ENCODE measurements around the gene NDUFB3. TPM values are rescaled to one million over a fixed set of nuclear protein-coding genes. Genes with fewer than 3 reads are reported as not detected.

NDUFB3 gene
- total and polyA plus RNA-seq, 7 experiments from 2014 or later = 18.3 to 361 (median 47.9) TPM

DNA sequence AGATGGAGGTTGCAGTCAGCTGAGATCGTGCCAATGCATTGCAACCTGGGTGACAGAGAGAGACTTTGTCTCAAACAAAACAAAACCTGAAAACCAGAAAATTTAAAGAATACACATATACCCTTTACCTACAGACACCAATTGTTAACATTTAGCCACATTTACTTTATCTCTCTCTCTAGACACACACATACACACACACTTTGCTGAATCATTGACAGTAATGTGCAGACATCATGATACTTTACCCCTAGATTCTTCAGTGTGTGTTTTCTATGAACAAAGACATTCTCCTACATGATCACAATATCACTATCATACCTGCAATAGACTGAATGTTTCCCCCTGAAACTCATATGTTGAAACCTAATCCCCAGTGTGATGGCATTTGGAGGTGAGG, 34.0 kb downstream of the NDUFB3 start:
- Mint-ChIP-seq H3K9me3 (peaks cover 0 to 2% (median 0%) of the 10 kb centered on the region in 11 donors), H3K27ac (no peak overlapping the region), H3K27me3 (no peaks in the 10 kb centered on the region), H3K4me3 (no peak overlapping the region), H3K4me1 (no peaks in the 10 kb centered on the region), H3K36me3 (peaks cover 4 to 14% (median 9%) of the 10 kb centered on the region in 5 donors)
- Histone ChIP-seq H3K27me3 (ENCODE audit: control insufficient read depth in 2 of 2, insufficient read depth in 2 of 2, low read length in 2 of 2) (no peaks in the 10 kb centered on the region), H3K27ac (ENCODE audit: low read depth, low read length) (no peak overlapping the region), H3K4me1 (ENCODE audit: control insufficient read depth in 2 of 2, insufficient read depth in 2 of 2, low read length in 2 of 2) (no peaks in the 10 kb centered on the region), H3K4me3 (ENCODE audit: low read length) (no peak overlapping the region), H3K36me3 (ENCODE audit: control insufficient read depth in 2 of 3, insufficient read depth in 3 of 3, low read length in 3 of 3) (no peaks in the 10 kb centered on the region), H3K9me3 (ENCODE audit: control insufficient read depth in 2 of 3, low read length in 3 of 3) (no peaks in the 10 kb centered on the region)
- ATAC-seq (no peak), DNase-seq (no peak)
- ChIA-PET POLR2A (interaction anchor here (4.0 kb wide), 1 partner anchor 11 kb away, joined by 31 read pairs; the partner anchor contains the start of gene CFLAR), CTCF (no interaction called here)
- intact Hi-C loops (cut with micrococcal nuclease) = no loop called here

- POLR2A ChIA-PET = interaction anchor here (0.6 to 4.0 kb wide), 7 partner anchors 9 to 1980 kb away, joined by 3 to 31 read pairs (median 3); partner anchors contain the start of gene CFLAR
- H3K27me3 Mint-ChIP-seq = no peaks in the 10 kb centered on the region
- DNase-seq = no peak
- H3K27ac ChIP-seq (ENCODE audit: low read depth, low read length) = no peak overlapping the region
- H3K4me3 ChIP-seq (ENCODE audit: low read length) = no peak overlapping the region
- no peaks in the 10 kb centered on the region for H3K4me1 ChIP-seq (ENCODE audit: control insufficient read depth in 2 of 2, insufficient read depth in 2 of 2, low read length in 2 of 2)
- no peaks in the 10 kb centered on the region for H3K9me3 ChIP-seq (ENCODE audit: control insufficient read depth in 2 of 3, low read length in 3 of 3)
- CTCF ChIA-PET = interaction anchor here (0.5 kb wide), 1 partner anchor 12 kb away, joined by 3 read pairs; no protein-coding TSS in a partner anchor
- H3K27me3 ChIP-seq (ENCODE audit: control insufficient read depth in 2 of 2, insufficient read depth in 2 of 2, low read length in 2 of 2) = no peaks in the 10 kb centered on the region
- peaks cover 4 to 14% (median 9%) of the 10 kb centered on the region in 5 donors for H3K36me3 Mint-ChIP-seq
- no peak for ATAC-seq
- intact Hi-C loops (cut with micrococcal nuclease) = no loop called here
- no peak overlapping the region for H3K4me3 Mint-ChIP-seq
- H3K9me3 Mint-ChIP-seq = peaks cover 0 to 2% (median 0%) of the 10 kb centered on the region in 11 donors
- H3K27ac Mint-ChIP-seq = no peak overlapping the region
- H3K4me1 Mint-ChIP-seq = peaks cover 0 to 9% (median 0%) of the 10 kb centered on the region in 7 donors
- H3K36me3 ChIP-seq (ENCODE audit: control insufficient read depth in 2 of 3, insufficient read depth in 3 of 3, low read length in 3 of 3) = no peaks in the 10 kb centered on the region
Measured at GRCh38 chr2:201107624-201108023, 35.8 kb downstream of the NDUFB3 start.

- no peak for DNase-seq
- Histone ChIP-seq H3K36me3 (ENCODE audit: control insufficient read depth in 2 of 3, insufficient read depth in 3 of 3, low read length in 3 of 3) (no peaks in the 10 kb centered on the region), H3K27me3 (ENCODE audit: control insufficient read depth in 2 of 2, insufficient read depth in 2 of 2, low read length in 2 of 2) (no peaks in the 10 kb centered on the region), H3K4me3 (ENCODE audit: low read length) (no peak overlapping the region), H3K27ac (ENCODE audit: low read depth, low read length) (no peak overlapping the region), H3K4me1 (ENCODE audit: control insufficient read depth in 2 of 2, insufficient read depth in 2 of 2, low read length in 2 of 2) (no peaks in the 10 kb centered on the region), H3K9me3 (ENCODE audit: control insufficient read depth in 2 of 3, low read length in 3 of 3) (no peaks in the 10 kb centered on the region)
- peaks cover 4 to 14% (median 9%) of the 10 kb centered on the region in 5 donors for H3K36me3 Mint-ChIP-seq
- intact Hi-C loops (cut with micrococcal nuclease) = no loop called here
- no peak overlapping the region for H3K27ac Mint-ChIP-seq
- H3K9me3 Mint-ChIP-seq = peaks cover 0 to 2% (median 0%) of the 10 kb centered on the region in 11 donors
- peaks cover 1 to 13% (median 4%) of the 10 kb centered on the region in 7 donors for H3K4me1 Mint-ChIP-seq
- POLR2A ChIA-PET = interaction anchor here (0.7 to 4.0 kb wide), 3 partner anchors 9 to 1643 kb away, joined by 3 to 31 read pairs (median 3); partner anchors contain the start of gene CFLAR
- H3K27me3 Mint-ChIP-seq = no peaks in the 10 kb centered on the region
- no peak for ATAC-seq
- H3K4me3 Mint-ChIP-seq = no peak overlapping the region
- CTCF ChIA-PET = interaction anchor here (0.7 kb wide), 1 partner anchor 434 kb away, joined by 5 read pairs; no protein-coding TSS in a partner anchor
Measured at GRCh38 chr2:201108341-201108740, 36.5 kb downstream of the NDUFB3 start.

DNA sequence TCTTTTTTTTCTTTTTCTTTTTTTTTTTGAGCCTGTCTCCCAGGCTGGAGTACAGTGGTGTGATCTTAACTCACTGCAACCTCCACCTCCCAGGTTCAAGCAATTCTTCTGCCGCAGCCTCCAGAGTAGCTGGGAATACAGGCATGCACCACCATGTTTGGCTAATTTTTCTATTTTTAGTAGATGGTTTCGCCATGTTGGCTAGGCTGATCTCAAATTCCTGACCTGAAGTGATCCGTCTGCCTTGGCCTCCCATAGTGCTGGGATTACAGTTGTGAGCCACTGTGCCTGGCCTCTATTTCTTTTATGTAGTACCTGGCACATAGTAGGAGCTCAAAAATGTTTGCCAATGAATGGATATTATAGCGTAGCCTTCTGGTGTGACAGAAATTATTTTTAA, 37.4 kb downstream of the NDUFB3 start:
- Mint-ChIP-seq H3K9me3 (peaks cover 0 to 2% (median 0%) of the 10 kb centered on the region in 11 donors), H3K27ac (no peak overlapping the region), H3K4me3 (no peak overlapping the region), H3K4me1 (peaks cover 5 to 17% (median 9%) of the 10 kb centered on the region in 7 donors), H3K27me3 (no peaks in the 10 kb centered on the region), H3K36me3 (peaks cover 4 to 14% (median 13%) of the 10 kb centered on the region in 5 donors)
- DNase-seq (no peak), ATAC-seq (no peak)
- H3K4me3 ChIP-seq (ENCODE audit: low read length) = no peak overlapping the region
- no peaks in the 10 kb centered on the region for H3K4me1 ChIP-seq (ENCODE audit: control insufficient read depth in 2 of 2, insufficient read depth in 2 of 2, low read length in 2 of 2)
- no peaks in the 10 kb centered on the region for H3K9me3 ChIP-seq (ENCODE audit: control insufficient read depth in 2 of 3, low read length in 3 of 3)
- ChIA-PET POLR2A (interaction anchor here (0.6 to 4.0 kb wide), 2 partner anchors 8 to 299 kb away, joined by 4 to 31 read pairs; partner anchors contain the start of gene CFLAR), CTCF (no interaction called here)
- H3K27me3 ChIP-seq (ENCODE audit: control insufficient read depth in 2 of 2, insufficient read depth in 2 of 2, low read length in 2 of 2) = no peaks in the 10 kb centered on the region
- no peaks in the 10 kb centered on the region for H3K36me3 ChIP-seq (ENCODE audit: control insufficient read depth in 2 of 3, insufficient read depth in 3 of 3, low read length in 3 of 3)
- H3K27ac ChIP-seq (ENCODE audit: low read depth, low read length) = no peak overlapping the region
- intact Hi-C loops (cut with micrococcal nuclease) = no loop called here

GRCh38 chr2:201110615-201111014, 38.8 kb downstream of the NDUFB3 start:
- H3K27me3 ChIP-seq (ENCODE audit: control insufficient read depth in 2 of 2, insufficient read depth in 2 of 2, low read length in 2 of 2) = no peaks in the 10 kb centered on the region
- CTCF ChIA-PET = no interaction called here
- Mint-ChIP-seq H3K27me3 (no peaks in the 10 kb centered on the region), H3K27ac (no peak overlapping the region), H3K9me3 (peaks cover 0 to 2% (median 0%) of the 10 kb centered on the region in 11 donors), H3K4me1 (peaks cover 5 to 29% (median 20%) of the 10 kb centered on the region in 7 donors), H3K36me3 (peaks cover 4 to 18% (median 13%) of the 10 kb centered on the region in 5 donors), H3K4me3 (no peak overlapping the region)
- no peaks in the 10 kb centered on the region for H3K36me3 ChIP-seq (ENCODE audit: control insufficient read depth in 2 of 3, insufficient read depth in 3 of 3, low read length in 3 of 3)
- H3K4me3 ChIP-seq (ENCODE audit: low read length) = no peak overlapping the region
- no peak for DNase-seq
- intact Hi-C loops (cut with micrococcal nuclease) = no loop called here
- H3K9me3 ChIP-seq (ENCODE audit: control insufficient read depth in 2 of 3, low read length in 3 of 3) = no peaks in the 10 kb centered on the region
- no peak overlapping the region for H3K27ac ChIP-seq (ENCODE audit: low read depth, low read length)
- POLR2A ChIA-PET = interaction anchor here (1.0 to 1.5 kb wide), 2 partner anchors 16 to 148 kb away, joined by 4 read pairs; no protein-coding TSS in a partner anchor
- H3K4me1 ChIP-seq (ENCODE audit: control insufficient read depth in 2 of 2, insufficient read depth in 2 of 2, low read length in 2 of 2) = peaks cover 5 to 6% of the 10 kb centered on the region in 2 donors
- no peak for ATAC-seq

- H3K27ac Mint-ChIP-seq = peak overlapping the region in 2 of 9 donors; percentile 25 to 47
- Histone ChIP-seq H3K9me3 (ENCODE audit: control insufficient read depth in 2 of 3, low read length in 3 of 3) (no peaks in the 10 kb centered on the region), H3K27me3 (ENCODE audit: control insufficient read depth in 2 of 2, insufficient read depth in 2 of 2, low read length in 2 of 2) (no peaks in the 10 kb centered on the region), H3K4me3 (ENCODE audit: low read length) (no peak overlapping the region), H3K4me1 (ENCODE audit: control insufficient read depth in 2 of 2, insufficient read depth in 2 of 2, low read length in 2 of 2) (peaks cover 5 to 6% of the 10 kb centered on the region in 2 donors), H3K36me3 (ENCODE audit: control insufficient read depth in 2 of 3, insufficient read depth in 3 of 3, low read length in 3 of 3) (peaks cover 0 to 1% (median 0%) of the 10 kb centered on the region in 3 experiments), H3K27ac (ENCODE audit: low read depth, low read length) (no peak overlapping the region)
- intact Hi-C loops (cut with micrococcal nuclease) = no loop called here
- POLR2A ChIA-PET = interaction anchor here (0.8 to 1.5 kb wide), 3 partner anchors 15 to 222 kb away, joined by 3 to 4 read pairs (median 4); partner anchors contain the start of gene NIF3L1
- H3K4me1 Mint-ChIP-seq = peaks cover 5 to 31% (median 22%) of the 10 kb centered on the region in 7 donors
- CTCF ChIA-PET = interaction anchor here (0.7 kb wide), 1 partner anchor 82 kb away, joined by 4 read pairs; no protein-coding TSS in a partner anchor
- DNase-seq (no peak), ATAC-seq (no peak)
- H3K4me3 Mint-ChIP-seq = peak overlapping the region in 1 of 10 donors; percentile 9
- peaks cover 5 to 15% (median 10%) of the 10 kb centered on the region in 5 donors for H3K36me3 Mint-ChIP-seq
- no peaks in the 10 kb centered on the region for H3K27me3 Mint-ChIP-seq
- H3K9me3 Mint-ChIP-seq = peaks cover 0 to 2% (median 0%) of the 10 kb centered on the region in 11 donors
Measured at GRCh38 chr2:201111096-201111495, 39.3 kb downstream of the NDUFB3 start.

Data from naive thymus-derived CD4-positive, alpha-beta T cell (primary cell).